Measurements from ENCODE around the gene PIEZO2. TPM values are rescaled to one million over a fixed set of nuclear protein-coding genes. Genes with fewer than 3 reads are reported as not detected.
"Not testable (repeated sequence)": the region's sequence is repeated elsewhere in the genome, so short reads cannot be mapped to it uniquely, and the experiment has no call there.

The PIEZO2 gene
- total RNA-seq, 3 donors from 2014 or later (not counting 1 experiment from before 2014, with no cell fraction given) = not detected

DNA sequence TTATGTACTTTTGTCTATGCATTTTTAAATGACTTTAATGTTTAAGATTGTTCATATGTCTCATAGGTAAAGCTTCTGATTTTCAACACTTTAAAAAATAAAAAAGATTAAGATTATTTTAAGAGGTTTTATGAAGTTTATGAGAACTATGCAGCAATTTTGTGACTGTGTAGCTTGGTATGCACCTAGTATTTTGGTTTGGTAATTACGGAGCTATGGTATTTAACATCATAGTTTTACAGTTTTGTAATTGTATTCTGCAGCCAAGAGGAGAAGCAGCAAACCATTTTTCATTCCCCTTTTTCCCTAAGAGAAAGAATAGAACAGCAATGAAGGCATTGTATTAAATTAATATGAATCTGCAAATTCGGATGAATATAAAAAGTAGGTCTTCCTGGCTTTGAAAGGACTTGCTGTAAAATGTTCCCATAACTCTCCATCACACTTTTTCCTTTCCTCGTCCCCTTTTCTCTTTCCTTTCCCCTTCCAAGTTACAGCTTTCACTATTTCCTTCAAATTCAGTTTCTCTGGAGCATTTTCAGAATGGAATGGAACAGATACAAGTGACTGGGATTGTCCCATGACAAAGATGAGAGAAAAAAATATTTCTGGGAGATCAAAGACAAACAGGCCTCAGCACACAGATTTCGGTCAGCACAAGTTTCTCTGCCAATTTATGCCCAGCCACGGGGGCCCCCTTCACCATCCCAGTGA lies 26.1 kb upstream of the PIEZO2 start:
- H3K27me3 ChIP-seq (ENCODE audit: control insufficient read depth, insufficient read depth, low read length) = no peaks in the 10 kb centered on the region
- H3K4me3 ChIP-seq (ENCODE audit: low read length) = no peak overlapping the region
- H3K4me3 Mint-ChIP-seq = no peak overlapping the region
- H3K27me3 Mint-ChIP-seq (ENCODE audit: low read depth in 2 of 2) = peaks cover 3 to 6% of the 10 kb centered on the region in 2 donors
- H3K9me3 ChIP-seq (ENCODE audit: control insufficient read depth, insufficient read depth, low read length) = no peaks in the 10 kb centered on the region
- ATAC-seq = no peak
- no peaks in the 10 kb centered on the region for H3K4me1 ChIP-seq (ENCODE audit: control insufficient read depth, insufficient read depth, low read length)
- 79% methylated on average over 5 of the region's 5 CpGs for WGBS (ENCODE audit: insufficient coverage)
- H3K4me1 Mint-ChIP-seq = no peaks in the 10 kb centered on the region
- intact Hi-C loops (cut with micrococcal nuclease) = no loop called here
- H3K27ac ChIP-seq (ENCODE audit: low read length) = no peak overlapping the region
- TF ChIP-seq, protein P1, sequence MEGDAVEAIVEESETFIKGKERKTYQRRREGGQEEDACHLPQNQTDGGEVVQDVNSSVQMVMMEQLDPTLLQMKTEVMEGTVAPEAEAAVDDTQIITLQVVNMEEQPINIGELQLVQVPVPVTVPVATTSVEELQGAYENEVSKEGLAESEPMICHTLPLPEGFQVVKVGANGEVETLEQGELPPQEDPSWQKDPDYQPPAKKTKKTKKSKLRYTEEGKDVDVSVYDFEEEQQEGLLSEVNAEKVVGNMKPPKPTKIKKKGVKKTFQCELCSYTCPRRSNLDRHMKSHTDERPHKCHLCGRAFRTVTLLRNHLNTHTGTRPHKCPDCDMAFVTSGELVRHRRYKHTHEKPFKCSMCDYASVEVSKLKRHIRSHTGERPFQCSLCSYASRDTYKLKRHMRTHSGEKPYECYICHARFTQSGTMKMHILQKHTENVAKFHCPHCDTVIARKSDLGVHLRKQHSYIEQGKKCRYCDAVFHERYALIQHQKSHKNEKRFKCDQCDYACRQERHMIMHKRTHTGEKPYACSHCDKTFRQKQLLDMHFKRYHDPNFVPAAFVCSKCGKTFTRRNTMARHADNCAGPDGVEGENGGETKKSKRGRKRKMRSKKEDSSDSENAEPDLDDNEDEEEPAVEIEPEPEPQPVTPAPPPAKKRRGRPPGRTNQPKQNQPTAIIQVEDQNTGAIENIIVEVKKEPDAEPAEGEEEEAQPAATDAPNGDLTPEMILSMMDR (IDR thresholded peaks at IDR 0.05) = no peak
- no peak overlapping the region for H3K27ac Mint-ChIP-seq
- H3K36me3 ChIP-seq (ENCODE audit: control insufficient read depth, insufficient read depth, low read length) = no peaks in the 10 kb centered on the region
- peaks cover 6% of the 10 kb centered on the region for H3K36me3 Mint-ChIP-seq
- no peak for DNase-seq
- peaks cover 2 to 4% of the 10 kb centered on the region in 2 donors for H3K9me3 Mint-ChIP-seq

GRCh38 chr18:11174179-11174578 lies 24.8 kb upstream of the PIEZO2 start:
- H3K4me3 ChIP-seq (ENCODE audit: low read length); H3K4me1 Mint-ChIP-seq; H3K27ac Mint-ChIP-seq; H3K27me3 ChIP-seq (ENCODE audit: control insufficient read depth, insufficient read depth, low read length); intact Hi-C loops (cut with micrococcal nuclease); H3K9me3 Mint-ChIP-seq; H3K4me1 ChIP-seq (ENCODE audit: control insufficient read depth, insufficient read depth, low read length); ATAC-seq; H3K9me3 ChIP-seq (ENCODE audit: control insufficient read depth, insufficient read depth, low read length); H3K36me3 ChIP-seq (ENCODE audit: control insufficient read depth, insufficient read depth, low read length); H3K36me3 Mint-ChIP-seq; H3K27me3 Mint-ChIP-seq (ENCODE audit: low read depth in 2 of 2); DNase-seq; H3K27ac ChIP-seq (ENCODE audit: low read length); H3K4me3 Mint-ChIP-seq: not testable (repeated sequence)
- WGBS (ENCODE audit: insufficient coverage) = 87% methylated on average over 11 of the region's 11 CpGs

GRCh38 chr18:11167778-11168177 lies 18.4 kb upstream of the PIEZO2 start:
- Histone ChIP-seq H3K9me3 (ENCODE audit: control insufficient read depth, insufficient read depth, low read length) (no peaks in the 10 kb centered on the region), H3K4me1 (ENCODE audit: control insufficient read depth, insufficient read depth, low read length) (no peaks in the 10 kb centered on the region), H3K27ac (ENCODE audit: low read length) (no peak overlapping the region), H3K27me3 (ENCODE audit: control insufficient read depth, insufficient read depth, low read length) (no peaks in the 10 kb centered on the region), H3K36me3 (ENCODE audit: control insufficient read depth, insufficient read depth, low read length) (no peaks in the 10 kb centered on the region), H3K4me3 (ENCODE audit: low read length) (no peak overlapping the region)
- no peak overlapping the region for H3K4me3 Mint-ChIP-seq
- DNase-seq (no peak), ATAC-seq (no peak)
- 88% methylated on average over 1 of the region's 1 CpG for WGBS (ENCODE audit: insufficient coverage)
- intact Hi-C loops (cut with micrococcal nuclease) = no loop called here
- H3K27me3 Mint-ChIP-seq (ENCODE audit: low read depth in 2 of 2) = peaks cover 3 to 14% of the 10 kb centered on the region in 2 donors
- no peak overlapping the region for H3K27ac Mint-ChIP-seq
- TF ChIP-seq, protein P1 (IDR thresholded peaks at IDR 0.05) = no peak
- peaks cover 0 to 7% of the 10 kb centered on the region in 2 donors for H3K4me1 Mint-ChIP-seq
- H3K9me3 Mint-ChIP-seq = peaks cover 2 to 6% of the 10 kb centered on the region in 2 donors
- peaks cover 6% of the 10 kb centered on the region for H3K36me3 Mint-ChIP-seq

DNA sequence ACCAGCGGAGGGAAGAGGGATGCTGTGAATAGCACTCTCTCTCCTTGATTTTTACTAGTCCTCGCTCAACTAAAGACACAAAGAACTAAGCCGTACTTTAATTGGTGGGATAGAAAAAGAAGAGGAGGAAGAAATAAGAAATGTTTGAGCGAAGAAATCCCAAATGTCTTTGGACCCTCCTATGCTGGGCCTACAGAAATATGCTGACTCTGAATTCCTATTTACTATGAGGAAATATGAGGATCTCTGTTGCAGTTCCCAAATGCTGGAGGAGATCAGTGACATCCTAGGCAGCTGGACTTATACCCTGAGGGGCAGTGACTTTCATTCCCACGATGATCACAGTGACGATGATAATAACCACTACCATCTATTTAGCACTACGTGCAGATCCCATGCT lies 16.6 kb upstream of the PIEZO2 start:
- TF ChIP-seq, protein P1 (IDR thresholded peaks at IDR 0.05) = no peak
- no peak overlapping the region for H3K27ac Mint-ChIP-seq
- Histone ChIP-seq H3K27me3 (ENCODE audit: control insufficient read depth, insufficient read depth, low read length) (no peaks in the 10 kb centered on the region), H3K27ac (ENCODE audit: low read length) (no peak overlapping the region), H3K4me1 (ENCODE audit: control insufficient read depth, insufficient read depth, low read length) (no peaks in the 10 kb centered on the region), H3K36me3 (ENCODE audit: control insufficient read depth, insufficient read depth, low read length) (no peaks in the 10 kb centered on the region), H3K9me3 (ENCODE audit: control insufficient read depth, insufficient read depth, low read length) (no peaks in the 10 kb centered on the region), H3K4me3 (ENCODE audit: low read length) (no peak overlapping the region)
- DNase-seq (no peak), ATAC-seq (no peak)
- H3K4me3 Mint-ChIP-seq = no peak overlapping the region
- peaks cover 0 to 2% of the 10 kb centered on the region in 2 donors for H3K9me3 Mint-ChIP-seq
- WGBS (ENCODE audit: insufficient coverage) = 91% methylated on average over 5 of the region's 7 CpGs
- H3K36me3 Mint-ChIP-seq = no peaks in the 10 kb centered on the region
- intact Hi-C loops (cut with micrococcal nuclease) = no loop called here
- H3K27me3 Mint-ChIP-seq (ENCODE audit: low read depth in 2 of 2) = peaks cover 0 to 11% of the 10 kb centered on the region in 2 donors
- peaks cover 0 to 7% of the 10 kb centered on the region in 2 donors for H3K4me1 Mint-ChIP-seq
